HFF-Myc (cell line): ENCODE data around the gene ING5.

Experiments used
- DNase-seq: peaks from one replicate; pipeline ENCODE4 v3.0.0-alpha.2; 2011; ENCODE audit warnings: low read depth; ENCODE audit errors: extremely low read depth
- H3K4me3 ChIP-seq: replicated peaks from 2 replicates; pipeline ENCODE4 v1.5.1; 2011; ENCODE audit warnings: low read depth, mild to moderate bottlenecking, control low read depth, low read length
- TF ChIP-seq, protein P1 (sequence below): IDR thresholded peaks from 2 replicates; pipeline ENCODE4 v1.5.1; 2012; ENCODE audit warnings: mild to moderate bottlenecking, low read depth, low read length, control low read depth; ENCODE audit errors: missing control alignments

The ING5 gene

DNA sequence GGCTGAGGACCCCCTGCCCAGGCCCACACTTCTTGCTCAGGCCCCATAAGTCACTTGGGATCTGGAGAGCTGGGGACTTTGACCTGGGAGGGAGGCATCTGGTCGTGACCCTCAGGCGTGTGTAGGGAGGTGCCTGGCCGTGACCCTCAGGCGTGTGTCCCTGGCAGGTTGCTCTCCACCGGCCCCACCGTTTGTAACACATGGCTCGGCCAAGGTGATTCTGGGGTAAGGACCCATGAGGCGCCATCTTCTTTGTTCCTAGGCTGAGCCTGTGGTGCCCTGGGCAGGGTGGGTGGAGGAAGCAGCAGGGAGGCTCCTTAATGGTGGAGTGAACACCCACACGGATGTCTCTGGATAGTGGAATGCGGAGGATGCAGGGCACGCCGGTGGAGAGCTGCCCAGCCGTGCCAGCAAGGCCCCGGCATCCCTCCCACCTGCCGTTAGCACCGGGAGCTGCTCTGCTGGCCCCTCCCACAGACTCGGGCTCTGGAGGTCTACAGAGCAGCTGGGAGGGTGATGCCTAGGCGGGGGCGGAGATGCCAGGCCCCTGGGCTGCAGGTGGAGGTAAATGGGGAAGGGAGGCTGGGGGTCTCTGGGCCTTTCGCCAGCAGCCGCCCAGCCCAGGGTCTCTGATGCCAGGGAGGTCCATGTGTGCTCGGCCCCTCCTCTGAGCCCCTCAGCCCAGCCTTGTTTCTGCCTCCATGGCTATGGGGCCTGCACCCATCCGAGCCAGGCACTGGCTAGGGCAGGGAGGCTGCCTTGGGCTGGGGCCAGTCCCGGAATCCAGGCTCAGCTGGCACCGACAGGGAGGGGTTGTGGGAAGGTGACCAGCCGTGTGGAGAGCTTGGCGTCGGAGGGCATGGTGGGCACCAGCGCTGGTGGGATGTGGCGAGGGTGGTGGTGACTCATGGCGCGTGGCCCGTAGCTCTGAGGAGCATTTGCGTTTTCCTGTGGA, 73.7 kb downstream of the ING5 start:
- no peak for DNase-seq
- TF ChIP-seq, protein P1, sequence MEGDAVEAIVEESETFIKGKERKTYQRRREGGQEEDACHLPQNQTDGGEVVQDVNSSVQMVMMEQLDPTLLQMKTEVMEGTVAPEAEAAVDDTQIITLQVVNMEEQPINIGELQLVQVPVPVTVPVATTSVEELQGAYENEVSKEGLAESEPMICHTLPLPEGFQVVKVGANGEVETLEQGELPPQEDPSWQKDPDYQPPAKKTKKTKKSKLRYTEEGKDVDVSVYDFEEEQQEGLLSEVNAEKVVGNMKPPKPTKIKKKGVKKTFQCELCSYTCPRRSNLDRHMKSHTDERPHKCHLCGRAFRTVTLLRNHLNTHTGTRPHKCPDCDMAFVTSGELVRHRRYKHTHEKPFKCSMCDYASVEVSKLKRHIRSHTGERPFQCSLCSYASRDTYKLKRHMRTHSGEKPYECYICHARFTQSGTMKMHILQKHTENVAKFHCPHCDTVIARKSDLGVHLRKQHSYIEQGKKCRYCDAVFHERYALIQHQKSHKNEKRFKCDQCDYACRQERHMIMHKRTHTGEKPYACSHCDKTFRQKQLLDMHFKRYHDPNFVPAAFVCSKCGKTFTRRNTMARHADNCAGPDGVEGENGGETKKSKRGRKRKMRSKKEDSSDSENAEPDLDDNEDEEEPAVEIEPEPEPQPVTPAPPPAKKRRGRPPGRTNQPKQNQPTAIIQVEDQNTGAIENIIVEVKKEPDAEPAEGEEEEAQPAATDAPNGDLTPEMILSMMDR, result no peak
- H3K4me3 ChIP-seq, result no peak overlapping the region

DNA sequence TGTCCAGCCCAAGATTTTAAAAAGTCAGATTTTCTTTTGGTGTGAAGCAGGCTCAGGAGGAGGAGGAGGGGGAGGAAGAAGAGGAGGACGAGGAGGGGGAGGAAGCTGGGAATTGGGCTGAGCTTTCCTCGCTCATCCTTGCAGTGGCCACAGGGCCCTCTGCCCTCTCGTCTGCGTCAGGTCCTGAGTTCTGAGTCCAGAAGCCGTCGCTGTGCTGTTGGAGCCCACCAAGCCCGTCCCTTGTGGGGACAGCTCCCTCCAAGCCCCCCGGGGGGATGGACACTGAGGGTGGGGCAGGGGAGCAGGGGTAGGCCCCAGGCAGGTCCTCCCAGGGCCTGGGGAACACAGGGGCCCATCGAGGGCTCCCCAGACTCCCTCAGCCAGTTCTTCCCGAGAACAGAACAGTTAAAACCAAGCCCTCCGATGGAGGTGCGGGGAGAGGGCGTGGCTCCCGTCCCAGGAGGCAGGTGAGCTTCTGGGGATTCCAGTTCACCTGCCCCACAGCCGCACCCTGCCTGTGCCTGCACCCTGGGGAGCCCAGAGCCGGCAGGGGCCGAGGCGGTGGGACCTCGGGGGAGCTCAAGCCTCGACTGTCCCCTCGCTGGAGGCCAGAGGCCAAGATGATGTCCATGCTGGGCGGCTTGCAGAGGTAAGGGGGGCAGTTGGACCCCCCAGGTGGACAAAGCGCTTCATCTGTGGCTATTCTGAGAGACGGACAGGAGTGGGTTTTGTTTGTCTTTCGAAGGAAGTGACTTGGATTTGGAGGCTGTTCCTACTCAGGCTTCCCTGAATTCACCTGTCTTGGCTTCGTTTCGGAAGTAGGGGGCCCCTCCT, 74.7 kb downstream of the ING5 start, which contains the start of gene GAL3ST2:
Gene GAL3ST2, plus strand, starts transcription at position 487 of the 834 bp plus-strand sequence. Its CDS starts 134 bp downstream, at position 621.
- DNase-seq, result no peak
- H3K4me3 ChIP-seq, result no peak within 1 kb of the TSS
- TF ChIP-seq, protein P1, result no peak

DNA sequence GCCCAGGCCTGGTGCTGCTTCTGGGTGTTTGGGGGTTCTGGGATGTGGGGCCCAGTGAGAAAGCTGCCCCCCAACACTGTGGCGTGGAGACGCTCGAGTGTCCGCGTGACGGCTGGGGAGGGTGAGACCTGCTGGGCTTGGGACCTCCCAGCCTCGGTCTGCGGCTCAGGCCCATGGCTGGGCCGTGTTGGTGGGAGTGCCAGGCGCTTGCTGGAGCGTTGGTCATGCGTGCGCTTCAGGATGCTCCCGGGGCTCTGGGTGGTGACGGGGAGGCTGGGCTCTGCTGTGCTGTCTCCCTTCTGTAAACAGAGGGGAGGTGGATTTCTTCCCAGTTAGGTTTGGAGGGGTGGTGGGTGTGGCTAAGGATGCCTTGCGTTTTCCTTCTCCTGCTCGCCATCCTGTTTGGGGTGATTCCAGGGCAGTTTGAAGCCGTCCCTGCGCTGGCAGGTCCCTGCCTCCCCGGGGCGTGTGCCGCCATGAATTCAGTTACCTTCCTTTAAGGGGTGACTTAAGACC, 75.4 kb downstream of the ING5 start:
- no peak overlapping the region for H3K4me3 ChIP-seq
- no peak for DNase-seq

DNA sequence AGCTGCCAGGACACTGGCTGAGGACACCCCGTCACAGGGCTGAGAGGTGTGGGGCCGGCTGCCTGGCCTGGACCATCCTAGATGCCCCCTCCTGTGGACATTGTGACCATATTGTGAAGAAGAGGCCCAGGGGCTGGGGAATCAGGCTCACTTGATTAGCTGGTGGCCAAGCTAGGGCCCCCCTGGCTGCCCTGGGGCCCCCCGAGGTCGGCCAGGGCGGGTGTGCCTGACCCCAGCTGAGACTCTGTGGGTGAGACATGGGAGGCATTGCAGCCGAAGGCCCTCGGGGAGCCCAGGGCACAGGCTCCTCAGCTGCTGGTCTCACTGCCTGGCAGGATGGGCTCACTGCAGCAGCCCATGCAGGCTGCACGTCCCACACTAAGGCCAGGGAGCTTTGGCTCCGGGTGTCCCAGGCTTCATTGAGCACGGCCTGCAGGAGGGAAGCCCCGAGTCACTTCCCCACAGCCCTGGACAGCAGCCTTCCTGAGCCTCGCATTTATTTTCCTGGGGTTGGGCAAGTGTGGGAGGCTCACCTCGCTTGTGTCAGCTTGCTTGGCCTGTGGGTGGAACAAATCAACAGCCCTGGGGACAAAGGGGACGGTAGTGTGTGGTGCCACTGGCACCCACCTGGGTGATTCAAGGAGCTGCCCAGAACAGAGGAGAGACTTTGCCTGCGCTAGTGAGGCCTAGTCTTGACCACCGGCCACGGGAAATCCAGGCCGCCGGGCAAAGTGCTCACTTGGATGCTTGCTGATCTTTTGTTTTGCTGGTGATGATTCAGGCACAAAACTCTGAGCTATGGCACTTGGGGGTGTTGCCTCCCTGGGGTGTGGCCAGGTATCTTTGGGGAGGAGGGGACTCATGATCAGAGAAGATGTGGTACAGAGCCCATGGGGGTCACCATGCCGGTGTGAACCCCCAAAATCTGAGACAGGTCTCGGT, 76.1 kb downstream of the ING5 start:
- H3K4me3 ChIP-seq, result no peak overlapping the region
- TF ChIP-seq, protein P1, result no peak
- DNase-seq, result no peak

More for the DNA sequence above, 75.4 kb downstream of the ING5 start:
- TF ChIP-seq, protein P1, result no peak
